ENCODE results near the gene CCL20.

DNA sequence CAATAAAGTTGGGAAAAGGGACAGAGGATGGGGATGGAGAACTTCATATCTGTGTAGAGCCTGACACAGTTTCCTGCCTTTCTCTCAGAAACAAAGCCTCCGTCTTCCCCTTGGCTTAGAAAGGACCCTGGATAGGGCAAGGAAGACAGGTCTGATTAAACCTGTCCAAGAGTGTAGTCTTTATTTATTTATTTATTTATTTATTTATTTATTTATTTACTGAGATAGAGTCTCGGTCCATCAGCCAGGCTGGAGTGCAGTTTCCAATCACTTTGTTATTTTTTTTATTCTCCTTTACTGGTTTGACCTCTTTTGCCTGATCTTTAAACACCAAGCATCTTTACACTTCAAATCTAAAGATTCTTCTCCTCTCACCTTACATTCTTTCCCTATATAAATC, 10.3 kb downstream of the CCL20 start:
- no peak for TF ChIP-seq CBFB (CRISPR knock-in tag; IDR thresholded peaks at IDR 0.05)
- TF ChIP-seq, protein P1, sequence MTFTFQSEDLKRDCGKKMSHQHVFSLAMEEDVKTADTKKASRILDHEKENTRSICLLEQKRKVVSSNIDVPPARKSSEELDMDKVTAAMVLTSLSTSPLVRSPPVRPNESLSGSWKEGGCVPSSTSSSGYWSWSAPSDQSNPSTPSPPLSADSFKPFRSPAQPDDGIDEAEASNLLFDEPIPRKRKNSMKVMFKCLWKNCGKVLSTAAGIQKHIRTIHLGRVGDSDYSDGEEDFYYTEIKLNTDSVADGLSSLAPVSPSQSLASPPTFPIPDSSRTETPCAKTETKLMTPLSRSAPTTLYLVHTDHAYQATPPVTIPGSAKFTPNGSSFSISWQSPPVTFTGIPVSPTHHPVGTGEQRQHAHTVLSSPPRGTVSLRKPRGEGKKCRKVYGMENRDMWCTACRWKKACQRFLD (CRISPR knock-in tag; IDR thresholded peaks at IDR 0.05; ENCODE audit: borderline replicate concordance): no peak
- TF ChIP-seq NFIC (IDR thresholded peaks at IDR 0.05; ENCODE audit: low read length): no peak
- TF ChIP-seq TEAD3 (CRISPR knock-in tag; optimal IDR thresholded peaks at IDR 0.05; ENCODE audit: borderline replicate concordance): no peak
- no peak for TF ChIP-seq TCF7L2 (IDR thresholded peaks at IDR 0.05; ENCODE audit: low read depth, low read length)
- no peak for TF ChIP-seq GTF2F1 (IDR thresholded peaks at IDR 0.05; ENCODE audit: low read length)
- TF ChIP-seq, protein P2, sequence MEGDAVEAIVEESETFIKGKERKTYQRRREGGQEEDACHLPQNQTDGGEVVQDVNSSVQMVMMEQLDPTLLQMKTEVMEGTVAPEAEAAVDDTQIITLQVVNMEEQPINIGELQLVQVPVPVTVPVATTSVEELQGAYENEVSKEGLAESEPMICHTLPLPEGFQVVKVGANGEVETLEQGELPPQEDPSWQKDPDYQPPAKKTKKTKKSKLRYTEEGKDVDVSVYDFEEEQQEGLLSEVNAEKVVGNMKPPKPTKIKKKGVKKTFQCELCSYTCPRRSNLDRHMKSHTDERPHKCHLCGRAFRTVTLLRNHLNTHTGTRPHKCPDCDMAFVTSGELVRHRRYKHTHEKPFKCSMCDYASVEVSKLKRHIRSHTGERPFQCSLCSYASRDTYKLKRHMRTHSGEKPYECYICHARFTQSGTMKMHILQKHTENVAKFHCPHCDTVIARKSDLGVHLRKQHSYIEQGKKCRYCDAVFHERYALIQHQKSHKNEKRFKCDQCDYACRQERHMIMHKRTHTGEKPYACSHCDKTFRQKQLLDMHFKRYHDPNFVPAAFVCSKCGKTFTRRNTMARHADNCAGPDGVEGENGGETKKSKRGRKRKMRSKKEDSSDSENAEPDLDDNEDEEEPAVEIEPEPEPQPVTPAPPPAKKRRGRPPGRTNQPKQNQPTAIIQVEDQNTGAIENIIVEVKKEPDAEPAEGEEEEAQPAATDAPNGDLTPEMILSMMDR (CRISPR knock-in tag; IDR thresholded peaks at IDR 0.05): no peak
- no peak for TF ChIP-seq MAFK (conservative IDR thresholded peaks at IDR 0.05 in 1 of 2, IDR thresholded peaks at IDR 0.05 in 1 of 2; ENCODE audit: low read length in 2 of 2)
- TF ChIP-seq ZNF232 (CRISPR knock-in tag; IDR thresholded peaks at IDR 0.05; ENCODE audit: borderline replicate concordance): no peak
- TF ChIP-seq POLR2A (IDR thresholded peaks at IDR 0.05; ENCODE audit: insufficient read depth in 1 of 2, low read depth in 2 of 2, low read length in 2 of 2): no peak
- no peak for TF ChIP-seq RFX5 (IDR thresholded peaks at IDR 0.05; ENCODE audit: low read depth, low read length)
- TF ChIP-seq, protein P3, sequence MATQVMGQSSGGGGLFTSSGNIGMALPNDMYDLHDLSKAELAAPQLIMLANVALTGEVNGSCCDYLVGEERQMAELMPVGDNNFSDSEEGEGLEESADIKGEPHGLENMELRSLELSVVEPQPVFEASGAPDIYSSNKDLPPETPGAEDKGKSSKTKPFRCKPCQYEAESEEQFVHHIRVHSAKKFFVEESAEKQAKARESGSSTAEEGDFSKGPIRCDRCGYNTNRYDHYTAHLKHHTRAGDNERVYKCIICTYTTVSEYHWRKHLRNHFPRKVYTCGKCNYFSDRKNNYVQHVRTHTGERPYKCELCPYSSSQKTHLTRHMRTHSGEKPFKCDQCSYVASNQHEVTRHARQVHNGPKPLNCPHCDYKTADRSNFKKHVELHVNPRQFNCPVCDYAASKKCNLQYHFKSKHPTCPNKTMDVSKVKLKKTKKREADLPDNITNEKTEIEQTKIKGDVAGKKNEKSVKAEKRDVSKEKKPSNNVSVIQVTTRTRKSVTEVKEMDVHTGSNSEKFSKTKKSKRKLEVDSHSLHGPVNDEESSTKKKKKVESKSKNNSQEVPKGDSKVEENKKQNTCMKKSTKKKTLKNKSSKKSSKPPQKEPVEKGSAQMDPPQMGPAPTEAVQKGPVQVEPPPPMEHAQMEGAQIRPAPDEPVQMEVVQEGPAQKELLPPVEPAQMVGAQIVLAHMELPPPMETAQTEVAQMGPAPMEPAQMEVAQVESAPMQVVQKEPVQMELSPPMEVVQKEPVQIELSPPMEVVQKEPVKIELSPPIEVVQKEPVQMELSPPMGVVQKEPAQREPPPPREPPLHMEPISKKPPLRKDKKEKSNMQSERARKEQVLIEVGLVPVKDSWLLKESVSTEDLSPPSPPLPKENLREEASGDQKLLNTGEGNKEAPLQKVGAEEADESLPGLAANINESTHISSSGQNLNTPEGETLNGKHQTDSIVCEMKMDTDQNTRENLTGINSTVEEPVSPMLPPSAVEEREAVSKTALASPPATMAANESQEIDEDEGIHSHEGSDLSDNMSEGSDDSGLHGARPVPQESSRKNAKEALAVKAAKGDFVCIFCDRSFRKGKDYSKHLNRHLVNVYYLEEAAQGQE (IDR thresholded peaks at IDR 0.05; ENCODE audit: borderline replicate concordance in 1 of 2, low read depth in 1 of 2, low read length in 2 of 2): no peak
- TF ChIP-seq, protein P4, sequence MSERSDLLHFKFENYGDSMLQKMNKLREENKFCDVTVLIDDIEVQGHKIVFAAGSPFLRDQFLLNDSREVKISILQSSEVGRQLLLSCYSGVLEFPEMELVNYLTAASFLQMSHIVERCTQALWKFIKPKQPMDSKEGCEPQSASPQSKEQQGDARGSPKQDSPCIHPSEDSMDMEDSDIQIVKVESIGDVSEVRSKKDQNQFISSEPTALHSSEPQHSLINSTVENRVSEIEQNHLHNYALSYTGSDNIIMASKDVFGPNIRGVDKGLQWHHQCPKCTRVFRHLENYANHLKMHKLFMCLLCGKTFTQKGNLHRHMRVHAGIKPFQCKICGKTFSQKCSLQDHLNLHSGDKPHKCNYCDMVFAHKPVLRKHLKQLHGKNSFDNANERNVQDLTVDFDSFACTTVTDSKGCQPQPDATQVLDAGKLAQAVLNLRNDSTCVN (CRISPR knock-in tag; IDR thresholded peaks at IDR 0.05; ENCODE audit: borderline replicate concordance): no peak
- TF ChIP-seq, protein P5, sequence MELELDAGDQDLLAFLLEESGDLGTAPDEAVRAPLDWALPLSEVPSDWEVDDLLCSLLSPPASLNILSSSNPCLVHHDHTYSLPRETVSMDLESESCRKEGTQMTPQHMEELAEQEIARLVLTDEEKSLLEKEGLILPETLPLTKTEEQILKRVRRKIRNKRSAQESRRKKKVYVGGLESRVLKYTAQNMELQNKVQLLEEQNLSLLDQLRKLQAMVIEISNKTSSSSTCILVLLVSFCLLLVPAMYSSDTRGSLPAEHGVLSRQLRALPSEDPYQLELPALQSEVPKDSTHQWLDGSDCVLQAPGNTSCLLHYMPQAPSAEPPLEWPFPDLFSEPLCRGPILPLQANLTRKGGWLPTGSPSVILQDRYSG (CRISPR knock-in tag; IDR thresholded peaks at IDR 0.05): no peak
